Activated CD4-positive, alpha-beta memory T cell treated with anti-CD3 and anti-CD28 coated beads, Interleukin-2, amount 10 ng/mL, durations not matched to agents 7 days and 5 days (primary cell): ENCODE measurements around the gene NYNRIN. TPM values are rescaled to one million over a fixed set of nuclear protein-coding genes. Genes with fewer than 3 reads are reported as not detected.
A peak's percentile ranks its signal among the peaks of the same experiment; 100 is the strongest.
"Not testable (repeated sequence)": the region's sequence is repeated elsewhere in the genome, so short reads cannot be mapped to it uniquely, and the experiment has no call there.

Experiments
- CTCF ChIA-PET: fragments of 350-600 bp; sonication (Branson Sonifier 250); formaldehyde crosslinking; loops from one replicate; lab custom pipeline; 2021; ENCODE audit warnings: antibody characterized with exemption, inconsistent platforms; lab: Charles Lee
- POLR2A ChIA-PET: fragments of 350-600 bp; sonication (Branson Sonifier 250); formaldehyde crosslinking; loops from one replicate; lab custom pipeline; 2021; ENCODE audit warnings: antibody characterized with exemption; lab: Charles Lee
- DNase-seq: peaks from one replicate; pipeline ENCODE4 v3.0.0-alpha.2; 2020
- H3K27ac Mint-ChIP-seq: one replicate; pipeline ENCODE4 v1.8.0; 2021; ENCODE audit warnings: mild to moderate bottlenecking, mixed read lengths
- H3K27me3 Mint-ChIP-seq: one replicate; pipeline ENCODE4 v1.8.0; 2021; ENCODE audit warnings: mixed read lengths
- H3K36me3 Mint-ChIP-seq: one replicate; pipeline ENCODE4 v1.8.0; 2021; ENCODE audit warnings: low read depth, mixed read lengths
- H3K4me1 Mint-ChIP-seq: one replicate; pipeline ENCODE4 v1.8.0; 2021; ENCODE audit warnings: mixed read lengths
- H3K4me3 Mint-ChIP-seq: one replicate; pipeline ENCODE4 v1.8.0; 2021; ENCODE audit warnings: mild to moderate bottlenecking, mixed read lengths
- H3K9me3 Mint-ChIP-seq: one replicate; pipeline ENCODE4 v1.8.0; 2021; ENCODE audit warnings: mixed read lengths
- total RNA-seq, 2 experiments: library from RNA; stranded (reverse); gene quantifications; one replicate each; pipeline ENCODE4 v1.2.3, GENCODE V29; 2021

NYNRIN gene
- total RNA-seq: under 1 TPM; 0.18 TPM

DNA sequence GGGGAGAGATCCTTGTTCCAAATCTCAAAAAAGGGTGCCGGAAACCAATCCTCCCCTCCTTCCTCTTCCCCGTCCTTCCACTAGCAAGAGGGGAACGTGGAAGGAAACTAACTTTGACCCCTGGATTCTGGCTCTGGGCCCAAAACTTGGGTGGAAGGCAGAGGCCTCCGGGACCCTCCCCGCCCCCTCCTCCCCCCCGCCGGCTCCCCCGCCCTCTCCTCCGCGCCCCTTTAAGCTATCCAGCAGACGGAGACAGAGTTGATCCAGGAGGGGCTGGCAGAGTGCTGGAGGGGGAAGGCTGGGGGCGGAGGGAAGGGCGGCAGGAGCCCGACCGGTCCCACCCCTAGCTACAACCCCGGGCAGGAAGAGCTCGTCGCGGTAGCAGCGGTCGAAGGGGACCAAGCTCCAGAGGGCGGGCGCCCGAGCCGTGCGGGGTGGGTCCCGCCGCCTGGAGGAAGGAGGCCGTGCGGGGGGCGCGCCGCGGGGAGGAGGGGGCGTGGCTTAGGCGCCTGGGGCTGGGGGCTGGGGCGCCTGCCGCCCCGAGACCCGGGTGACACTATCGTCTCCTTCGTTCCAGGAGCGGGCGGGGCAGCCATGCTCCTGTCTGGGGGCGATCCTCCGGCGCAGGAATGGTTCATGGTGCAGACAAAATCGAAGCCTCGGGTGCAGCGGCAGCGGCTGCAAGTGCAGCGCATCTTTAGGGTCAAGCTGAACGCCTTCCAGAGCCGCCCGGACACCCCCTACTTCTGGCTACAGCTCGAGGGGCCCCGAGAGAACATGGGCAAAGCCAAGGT lies at the start of gene NYNRIN:
NYNRIN (plus strand) TSS at position 351 of the 794 bp plus-strand sequence; CDS start at position 595, 244 bp downstream.
- Mint-ChIP-seq H3K36me3 (no peaks in the 10 kb centered on the region), H3K9me3 (no peaks in the 10 kb centered on the region), H3K4me1 (peaks cover 7% of the 10 kb centered on the region), H3K27me3 (peaks cover 39% of the 10 kb centered on the region), H3K4me3 (peak within 1 kb of the TSS; percentile 16), H3K27ac (no peak within 1 kb of the TSS)
- ChIA-PET POLR2A (no interaction called here), CTCF (interaction anchor here (1.0 kb wide), 2 partner anchors 33 to 65 kb away, joined by 3 read pairs; no protein-coding TSS in a partner anchor)
- DNase-seq: peak; percentile 38

DNA sequence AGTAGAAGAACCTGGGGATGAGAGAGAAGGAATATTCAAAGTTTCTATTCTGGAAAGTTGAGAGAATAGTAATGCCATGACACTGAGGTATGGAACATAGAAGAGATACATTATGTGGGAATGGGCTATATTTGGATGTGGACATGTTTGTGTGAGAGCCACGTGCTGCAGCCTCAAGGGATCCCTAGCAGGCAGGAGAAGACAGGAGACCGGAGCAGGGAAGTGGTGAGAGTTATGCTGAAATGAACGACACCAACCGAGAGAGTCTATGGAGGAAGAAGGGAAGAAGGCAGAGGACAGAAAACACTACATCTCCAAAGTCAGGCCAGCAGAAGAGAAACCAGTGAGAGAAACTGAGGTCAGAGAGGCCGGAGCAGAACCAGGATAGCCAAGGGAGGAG lies 49.1 kb upstream of the NYNRIN start:
- Mint-ChIP-seq H3K27me3 (peaks cover 67% of the 10 kb centered on the region), H3K4me1 (no peaks in the 10 kb centered on the region), H3K4me3 (no peak overlapping the region), H3K36me3 (no peaks in the 10 kb centered on the region), H3K27ac (no peak overlapping the region), H3K9me3 (no peaks in the 10 kb centered on the region)
- ChIA-PET POLR2A (interaction anchor here (0.9 kb wide), 1 partner anchor 87 kb away, joined by 3 read pairs; no protein-coding TSS in a partner anchor), CTCF (no interaction called here)
- DNase-seq: no peak

DNA sequence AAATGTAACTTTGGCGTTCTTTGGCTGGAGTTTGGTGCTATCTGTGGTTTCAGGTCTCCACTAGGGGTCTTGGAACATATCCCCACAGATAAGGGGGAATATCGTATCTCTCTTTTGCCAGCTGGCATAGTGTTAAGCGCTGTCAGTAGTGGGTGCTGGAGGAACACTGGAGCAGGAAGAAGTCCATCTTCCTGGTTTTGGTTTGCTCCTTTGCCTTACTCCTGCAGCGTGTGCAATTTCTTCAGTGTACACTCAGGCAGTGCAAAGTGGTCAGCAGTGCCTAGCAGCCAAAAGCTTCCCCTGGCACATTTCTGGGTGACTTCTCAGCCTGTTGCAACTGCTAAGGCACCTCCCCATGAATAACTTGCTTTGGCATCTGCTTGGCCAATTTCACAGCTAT lies 47.3 kb upstream of the NYNRIN start:
- no peaks in the 10 kb centered on the region for H3K4me1 Mint-ChIP-seq
- no peaks in the 10 kb centered on the region for H3K9me3 Mint-ChIP-seq
- no peak for DNase-seq
- no peaks in the 10 kb centered on the region for H3K36me3 Mint-ChIP-seq
- H3K27ac Mint-ChIP-seq: no peak overlapping the region
- H3K27me3 Mint-ChIP-seq: peaks cover 57% of the 10 kb centered on the region
- ChIA-PET POLR2A (interaction anchor here (1.2 kb wide), 1 partner anchor 10 kb away, joined by 3 read pairs; no protein-coding TSS in a partner anchor), CTCF (interaction anchor here (1.5 to 1.7 kb wide), 2 partner anchors 19 to 80 kb away, joined by 4 to 8 read pairs; no protein-coding TSS in a partner anchor)
- no peak overlapping the region for H3K4me3 Mint-ChIP-seq

DNA sequence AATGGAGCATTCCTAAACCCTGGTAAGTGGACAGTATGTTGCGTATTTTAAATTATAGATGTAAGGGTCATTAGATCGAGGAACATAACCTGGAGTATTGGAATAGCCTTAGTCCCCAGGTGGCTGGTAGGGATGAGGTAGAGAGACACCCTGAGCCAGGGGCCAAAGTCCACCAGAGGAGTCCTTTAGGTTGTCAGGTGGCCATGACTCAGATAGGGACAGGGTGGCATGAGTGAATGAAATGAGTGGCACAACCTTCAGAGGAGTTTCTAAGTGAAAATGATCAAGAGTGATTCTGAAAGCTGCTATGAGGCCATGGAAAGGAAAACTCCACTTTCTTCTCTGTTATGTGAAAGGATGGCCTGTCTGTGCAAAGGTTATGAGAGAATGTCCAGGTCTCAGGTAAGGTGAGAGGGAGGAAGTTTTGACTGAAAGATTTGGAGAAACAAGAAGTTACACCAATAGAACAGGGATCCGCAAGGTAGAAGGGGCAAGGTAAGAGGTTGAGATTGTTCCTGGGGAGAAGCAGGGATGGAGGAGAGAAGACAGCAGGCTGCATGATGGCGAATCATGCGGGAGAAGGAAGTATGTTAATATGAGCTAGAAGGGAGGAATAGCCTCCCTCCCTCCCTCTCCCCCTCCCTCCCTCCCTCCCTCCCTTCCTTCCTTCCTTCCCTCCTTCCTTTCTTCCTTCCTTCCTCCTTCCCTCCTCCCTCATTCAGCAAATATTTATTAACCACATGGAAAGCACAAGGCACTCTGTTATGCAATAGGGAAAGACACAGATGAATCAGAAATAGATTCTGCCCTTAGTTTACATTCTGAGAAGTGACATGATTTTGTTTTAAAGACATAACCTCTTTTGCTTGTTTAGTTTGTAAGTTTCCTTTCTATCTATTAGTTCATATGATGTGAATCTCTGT lies 45.0 kb upstream of the NYNRIN start:
- ChIA-PET POLR2A (no interaction called here), CTCF (no interaction called here)
- Mint-ChIP-seq H3K9me3 (no peaks in the 10 kb centered on the region), H3K4me3 (no peak overlapping the region), H3K27me3 (peaks cover 53% of the 10 kb centered on the region), H3K27ac (no peak overlapping the region), H3K4me1 (no peaks in the 10 kb centered on the region), H3K36me3 (no peaks in the 10 kb centered on the region)
- no peak for DNase-seq

DNA sequence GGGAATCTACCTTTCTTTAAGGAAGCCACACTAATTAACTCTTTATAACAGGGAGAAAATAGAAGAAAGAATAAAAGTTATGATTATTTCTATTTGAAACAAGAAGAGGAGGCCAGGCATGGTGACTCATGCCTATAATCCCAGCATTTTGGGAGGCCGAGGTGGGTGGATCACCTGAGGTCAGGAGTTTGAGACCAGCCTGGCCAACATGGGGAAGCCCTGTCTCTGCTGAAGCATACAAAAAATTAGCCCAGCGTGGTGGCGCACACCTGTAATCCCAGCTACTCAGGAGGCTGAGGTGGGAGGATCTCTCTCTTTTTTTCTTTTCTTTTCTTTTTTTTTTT lies 44.3 kb upstream of the NYNRIN start:
- CTCF ChIA-PET: interaction anchor here (0.7 kb wide), 1 partner anchor 85 kb away, joined by 3 read pairs; no protein-coding TSS in a partner anchor
- peaks cover 47% of the 10 kb centered on the region for H3K27me3 Mint-ChIP-seq
- H3K27ac Mint-ChIP-seq, H3K4me3 Mint-ChIP-seq, H3K9me3 Mint-ChIP-seq, H3K4me1 Mint-ChIP-seq, DNase-seq, H3K36me3 Mint-ChIP-seq, POLR2A ChIA-PET: not testable (repeated sequence)

DNA sequence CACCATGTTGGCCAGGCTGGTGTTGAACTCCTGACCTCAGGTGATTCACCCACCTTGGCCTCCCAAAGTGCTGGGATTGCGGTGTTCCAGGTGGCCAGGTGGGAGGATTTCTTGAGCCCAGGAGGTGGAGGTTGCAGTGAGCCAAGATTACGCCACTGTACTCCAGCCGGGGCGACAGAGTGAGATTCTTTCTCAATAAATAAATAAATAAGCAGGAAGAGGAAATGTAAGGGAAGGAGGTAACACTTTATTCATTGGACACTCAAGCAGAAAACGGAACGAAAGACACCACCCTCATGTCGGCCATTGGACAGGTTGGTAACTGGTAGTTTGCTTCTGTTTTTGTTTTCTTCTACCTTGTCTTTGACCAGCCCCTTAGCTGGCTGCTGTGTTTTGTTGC lies 43.8 kb upstream of the NYNRIN start:
- H3K27ac Mint-ChIP-seq: no peak overlapping the region
- no peaks in the 10 kb centered on the region for H3K4me1 Mint-ChIP-seq
- H3K36me3 Mint-ChIP-seq: no peaks in the 10 kb centered on the region
- H3K9me3 Mint-ChIP-seq: no peaks in the 10 kb centered on the region
- H3K27me3 Mint-ChIP-seq: peaks cover 47% of the 10 kb centered on the region
- ChIA-PET CTCF (interaction anchor here (0.7 to 1.7 kb wide), 2 partner anchors 21 to 84 kb away, joined by 3 to 5 read pairs; no protein-coding TSS in a partner anchor), POLR2A (no interaction called here)
- no peak overlapping the region for H3K4me3 Mint-ChIP-seq
- DNase-seq: no peak

DNA sequence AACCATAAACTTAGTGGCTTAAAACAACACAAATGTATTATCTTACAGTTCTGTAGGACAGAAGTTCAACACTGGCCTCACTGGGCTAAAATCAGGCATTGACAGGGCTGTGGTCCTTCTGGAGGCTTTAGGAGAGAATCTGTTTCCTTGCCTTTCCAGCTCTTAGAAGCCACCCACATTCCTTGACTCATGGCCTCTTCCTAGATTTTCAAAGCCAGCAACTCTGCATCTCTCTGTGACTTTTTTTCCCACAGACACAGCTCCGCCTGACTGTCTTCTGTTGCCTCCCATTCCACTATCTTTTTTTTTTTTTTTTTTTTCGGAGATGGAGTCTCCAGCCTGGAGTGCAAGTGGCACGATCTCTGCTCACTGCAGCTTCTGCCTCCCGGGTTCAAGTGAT lies 42.6 kb upstream of the NYNRIN start:
- H3K36me3 Mint-ChIP-seq: no peaks in the 10 kb centered on the region
- peaks cover 45% of the 10 kb centered on the region for H3K27me3 Mint-ChIP-seq
- CTCF ChIA-PET: interaction anchor here (1.7 kb wide), 1 partner anchor 23 kb away, joined by 5 read pairs; no protein-coding TSS in a partner anchor
- POLR2A ChIA-PET: no interaction called here
- DNase-seq: no peak
- no peaks in the 10 kb centered on the region for H3K4me1 Mint-ChIP-seq
- H3K27ac Mint-ChIP-seq: no peak overlapping the region
- no peaks in the 10 kb centered on the region for H3K9me3 Mint-ChIP-seq
- H3K4me3 Mint-ChIP-seq: no peak overlapping the region

DNA sequence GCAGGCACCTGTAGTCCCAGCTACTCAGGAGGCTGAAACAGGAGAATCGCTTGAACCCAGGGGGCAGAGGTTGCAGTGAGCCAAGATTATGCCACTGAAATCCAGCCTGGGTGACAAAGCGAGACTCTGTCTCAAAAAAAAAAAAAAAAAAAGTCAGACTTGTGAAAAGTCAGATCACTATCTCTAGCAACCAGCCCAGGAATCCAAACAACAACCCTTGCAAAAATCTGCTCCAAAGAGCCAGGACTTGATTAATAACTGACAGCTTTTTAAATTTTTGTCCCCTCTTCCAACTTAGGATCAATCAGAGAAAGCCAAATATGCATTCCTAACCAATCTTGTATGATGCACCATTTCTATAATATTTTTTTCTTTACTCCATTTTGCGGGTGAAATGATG lies 38.5 kb upstream of the NYNRIN start:
- H3K27ac Mint-ChIP-seq: no peak overlapping the region
- no peaks in the 10 kb centered on the region for H3K36me3 Mint-ChIP-seq
- POLR2A ChIA-PET: interaction anchor here (1.5 kb wide), 1 partner anchor 62 kb away, joined by 3 read pairs; no protein-coding TSS in a partner anchor
- H3K4me1 Mint-ChIP-seq: no peaks in the 10 kb centered on the region
- no peak overlapping the region for H3K4me3 Mint-ChIP-seq
- DNase-seq: no peak
- peaks cover 38% of the 10 kb centered on the region for H3K27me3 Mint-ChIP-seq
- H3K9me3 Mint-ChIP-seq: no peaks in the 10 kb centered on the region
- CTCF ChIA-PET: interaction anchor here (4.3 kb wide), 1 partner anchor 71 kb away, joined by 21 read pairs; no protein-coding TSS in a partner anchor

DNA sequence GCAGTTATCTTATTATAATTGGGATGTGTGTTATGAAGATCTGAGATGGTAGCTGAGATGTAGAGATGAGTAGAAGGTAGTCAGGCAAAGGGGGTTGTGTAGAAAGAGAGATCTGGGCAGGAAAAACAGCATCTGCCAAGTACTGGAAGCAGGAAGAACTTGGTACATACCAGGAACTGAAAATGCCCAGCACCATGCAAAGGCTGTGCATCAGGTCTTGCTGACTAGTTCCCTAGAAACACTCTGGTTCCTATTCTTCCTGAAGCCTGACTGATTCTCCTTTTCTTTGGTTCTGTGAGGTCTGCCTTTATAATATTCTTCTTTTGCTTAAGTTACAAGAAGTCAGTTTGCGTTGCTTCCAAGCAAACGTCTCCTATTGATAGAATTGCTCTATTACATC lies 37.5 kb upstream of the NYNRIN start:
- Mint-ChIP-seq H3K27me3 (peaks cover 48% of the 10 kb centered on the region), H3K27ac (no peak overlapping the region), H3K4me3 (no peak overlapping the region), H3K36me3 (no peaks in the 10 kb centered on the region), H3K4me1 (peaks cover 8% of the 10 kb centered on the region), H3K9me3 (no peaks in the 10 kb centered on the region)
- POLR2A ChIA-PET: interaction anchor here (1.1 to 2.3 kb wide), 3 partner anchors 9 to 69 kb away, joined by 3 to 18 read pairs (median 3); partner anchors contain the start of genes CBLN3 and KHNYN
- CTCF ChIA-PET: interaction anchor here (1.5 to 4.3 kb wide), 3 partner anchors 28 to 75 kb away, joined by 8 to 21 read pairs (median 12); no protein-coding TSS in a partner anchor
- no peak for DNase-seq

DNA sequence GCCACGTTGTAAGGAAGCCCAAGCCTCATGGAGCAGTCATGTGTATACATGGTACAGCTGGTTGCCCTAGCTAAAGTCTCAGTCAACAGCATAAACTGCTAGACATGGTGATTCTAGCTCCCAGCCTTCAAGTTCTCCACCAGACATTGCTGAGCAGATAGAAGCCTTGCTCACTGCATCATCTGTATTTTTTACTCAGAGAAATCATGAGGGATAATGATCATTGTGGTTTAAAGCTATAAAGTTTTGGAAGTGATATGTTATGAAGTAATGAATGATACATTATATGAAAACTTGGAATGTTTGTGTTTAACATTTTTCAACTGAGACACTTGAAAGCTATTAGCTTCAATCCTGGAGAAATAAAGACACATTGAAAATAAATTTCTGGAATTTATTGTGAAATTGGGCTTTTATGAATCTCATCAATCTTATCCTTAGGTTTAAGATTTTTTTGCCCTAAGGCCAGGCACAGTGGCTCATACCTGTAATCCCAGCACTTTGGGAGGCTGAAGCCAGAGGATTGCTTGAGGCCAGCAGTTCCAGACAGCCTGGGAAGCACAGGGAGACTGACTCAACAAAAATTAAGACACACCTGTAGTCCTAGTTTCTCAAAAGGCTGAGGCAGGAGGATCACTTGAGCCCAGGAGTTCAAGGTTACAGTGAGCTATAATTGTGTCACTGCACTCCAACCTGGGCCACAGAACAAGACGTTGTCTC lies 36.4 kb upstream of the NYNRIN start:
- ChIA-PET POLR2A (interaction anchor here (1.1 to 2.3 kb wide), 3 partner anchors 8 to 68 kb away, joined by 3 to 18 read pairs (median 3); partner anchors contain the start of genes CBLN3 and KHNYN), CTCF (interaction anchor here (0.8 to 4.3 kb wide), 5 partner anchors 8 to 74 kb away, joined by 3 to 21 read pairs (median 8); no protein-coding TSS in a partner anchor)
- Mint-ChIP-seq H3K27me3 (peaks cover 53% of the 10 kb centered on the region), H3K36me3 (no peaks in the 10 kb centered on the region), H3K27ac (no peak overlapping the region), H3K4me1 (peaks cover 14% of the 10 kb centered on the region), H3K4me3 (no peak overlapping the region), H3K9me3 (no peaks in the 10 kb centered on the region)
- DNase-seq: no peak

DNA sequence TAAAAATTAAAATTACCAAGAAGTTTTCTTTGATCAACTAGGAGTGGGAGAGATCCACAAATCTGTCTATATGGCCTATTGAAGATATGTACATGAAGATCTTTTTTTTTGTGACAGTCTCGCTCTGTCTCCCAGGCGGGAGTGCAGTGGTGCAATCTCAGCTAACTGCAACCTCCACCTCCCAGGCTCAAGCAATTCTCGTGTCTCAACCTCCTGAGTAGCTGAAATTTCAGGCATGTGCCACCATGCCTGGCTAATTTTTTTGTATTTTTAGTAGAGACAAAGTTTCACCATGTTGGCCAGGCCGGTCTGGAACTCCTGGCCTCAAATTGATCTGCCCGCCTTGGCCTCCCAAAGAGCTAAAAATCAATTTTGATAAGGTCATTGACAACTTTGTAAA lies 35.4 kb upstream of the NYNRIN start:
- Mint-ChIP-seq H3K4me1 (peaks cover 18% of the 10 kb centered on the region), H3K27ac (no peak overlapping the region), H3K4me3 (no peak overlapping the region), H3K27me3 (peaks cover 58% of the 10 kb centered on the region), H3K9me3 (no peaks in the 10 kb centered on the region), H3K36me3 (no peaks in the 10 kb centered on the region)
- CTCF ChIA-PET: interaction anchor here (3.0 to 4.3 kb wide), 2 partner anchors 30 to 68 kb away, joined by 12 to 21 read pairs; no protein-coding TSS in a partner anchor
- POLR2A ChIA-PET: interaction anchor here (2.3 kb wide), 1 partner anchor 67 kb away, joined by 18 read pairs; the partner anchor contains the start of genes CBLN3 and KHNYN
- DNase-seq: no peak
